Keratinocyte (primary cell): Measurements from ENCODE around the gene ADAMTSL1. TPM values are rescaled to one million over a fixed set of nuclear protein-coding genes. Genes with fewer than 3 reads are reported as not detected.

Experiments used
- DNase-seq: peaks from one replicate; pipeline ENCODE4 v3.0.0-alpha.2; 2011; ENCODE audit warnings: low read depth, missing footprints, low spot score
- FAIRE-seq: peaks from 2 replicates; lab custom pipeline; 2011; peaks lifted over from hg19 to GRCh38; lab: Jason Lieb, UNC
- H2AFZ ChIP-seq: 2 replicates; pipeline ENCODE4 v1.6.0; 2012; ENCODE audit warnings: low read length, control low read depth, inconsistent platforms; ENCODE audit not compliant: control insufficient read depth
- H3K27ac ChIP-seq: 2 replicates; pipeline ENCODE4 v1.5.1; 2011; ENCODE audit warnings: low read length; ENCODE audit not compliant: control insufficient read depth, insufficient read depth
- H3K27me3 ChIP-seq: 3 replicates; pipeline ENCODE4 v1.6.0; 2011; ENCODE audit warnings: low read length; ENCODE audit not compliant: control insufficient read depth, insufficient read depth; ENCODE audit errors: extremely low read depth
- H3K36me3 ChIP-seq, 2 experiments: 2 replicates in 1 of 2; 3 replicates in 1 of 2; pipeline ENCODE4 v1.5.1; 2011; ENCODE audit warnings: low read length in 2 of 2, mild to moderate bottlenecking in 1 of 2; ENCODE audit not compliant: control insufficient read depth in 2 of 2, insufficient read depth in 2 of 2; ENCODE audit errors: extremely low read depth in 1 of 2
- H3K4me1 ChIP-seq: 3 replicates; pipeline ENCODE4 v1.5.1; 2011; ENCODE audit warnings: low read length; ENCODE audit not compliant: control insufficient read depth, insufficient read depth; ENCODE audit errors: extremely low read depth
- H3K4me2 ChIP-seq: 3 replicates; pipeline ENCODE4 v1.6.0; 2011; ENCODE audit warnings: low read depth, low read length; ENCODE audit not compliant: control insufficient read depth, insufficient read depth; ENCODE audit errors: extremely low read depth
- H3K4me3 ChIP-seq, 3 experiments: fragments of 200-600 bp in 1 of 3; sonication (generic) in 1 of 3; 2 replicates in 2 of 3; 3 replicates in 1 of 3; pipeline ENCODE4 v1.5.1; 2011 to 2016; ENCODE audit warnings: low read length in 3 of 3, mild to moderate bottlenecking in 3 of 3, control low read depth in 2 of 3, inconsistent platforms in 1 of 3, low read depth in 1 of 3, mixed read lengths in 1 of 3, mixed run types in 1 of 3, moderate library complexity in 1 of 3; ENCODE audit not compliant: control insufficient read depth in 2 of 3, insufficient read depth in 2 of 3; ENCODE audit errors: extremely low read depth in 1 of 3
- H3K79me2 ChIP-seq: 2 replicates; pipeline ENCODE4 v1.6.0; 2012; ENCODE audit warnings: low read length; ENCODE audit not compliant: control insufficient read depth, insufficient read depth
- H3K9ac ChIP-seq: 3 replicates; pipeline ENCODE4 v1.6.0; 2011; ENCODE audit warnings: low read length; ENCODE audit not compliant: control insufficient read depth, insufficient read depth; ENCODE audit errors: extremely low read depth
- H3K9me1 ChIP-seq: 3 replicates; pipeline ENCODE4 v1.6.0; 2011; ENCODE audit warnings: low read length; ENCODE audit not compliant: control insufficient read depth, insufficient read depth; ENCODE audit errors: extremely low read depth
- H3K9me3 ChIP-seq: 2 replicates; pipeline ENCODE4 v1.5.1; 2012; ENCODE audit warnings: low read depth, low read length; ENCODE audit not compliant: control insufficient read depth
- H4K20me1 ChIP-seq: 3 replicates; pipeline ENCODE4 v1.6.0; 2011; ENCODE audit warnings: low read length; ENCODE audit not compliant: control insufficient read depth, insufficient read depth; ENCODE audit errors: extremely low read depth
- CTCF ChIP-seq, 3 experiments: IDR thresholded peaks in 1 of 3; conservative IDR thresholded peaks in 1 of 3; optimal IDR thresholded peaks in 1 of 3; 2 replicates in 2 of 3; 3 replicates in 1 of 3; pipeline versions ENCODE3 to v1.5.1; 2011; ENCODE audit warnings: low read length in 3 of 3, mild to moderate bottlenecking in 3 of 3, moderate library complexity in 2 of 3, control low read depth in 1 of 3, inconsistent platforms in 1 of 3; ENCODE audit not compliant: insufficient read depth in 2 of 3; ENCODE audit errors: extremely low read depth in 1 of 3
- EZH2 ChIP-seq: IDR thresholded peaks from one replicate; pipeline ENCODE4 v1.6.1; 2012; ENCODE audit warnings: inconsistent platforms, mild to moderate bottlenecking, low read length, moderate library complexity
- dilution Hi-C: fragments of 300-500 bp; cut with MboI; formaldehyde crosslinking; loops from one replicate; pipeline ENCODE4 v1.7.0; 2020; ENCODE audit warnings: low sequenced_read_pairs; ENCODE audit not compliant: extremely low pct_ligation_motif_present
- polyA plus RNA-seq, 5 experiments: library from polyadenylated mRNA; depleted of rRNA in 3 of 5; stranded (reverse) in 3 of 5; stranded (forward) in 1 of 5; unstranded in 1 of 5; fragments of >200 nt; gene quantifications; 1 replicate in 1 of 5; 2 replicates in 3 of 5; 3 replicates in 1 of 5; pipeline versions ENCODE4 v1.2.1 to v1.2.3, GENCODE V29; 2011 to 2012; ENCODE audit warnings: missing spikeins in 2 of 5, low read depth in 1 of 5, low replicate concordance in 1 of 5

ADAMTSL1 gene
- polyA plus RNA-seq, 1 donor (not counting 4 experiments of a cell fraction or from before 2014, with no cell fraction given): 1.1 TPM

- Histone ChIP-seq H3K4me1 (no peaks in the 10 kb centered on the region), H2AFZ (no peak overlapping the region), H3K4me3 (no peak overlapping the region), H3K27me3 (no peaks in the 10 kb centered on the region), H3K36me3 (no peaks in the 10 kb centered on the region), H3K79me2 (no peaks in the 10 kb centered on the region), H3K9ac (no peak overlapping the region), H3K4me2 (no peak overlapping the region), H3K9me1 (no peaks in the 10 kb centered on the region), H4K20me1 (no peaks in the 10 kb centered on the region), H3K27ac (no peak overlapping the region), H3K9me3 (no peaks in the 10 kb centered on the region)
- TF ChIP-seq CTCF (optimal IDR thresholded peaks at IDR 0.05 in 1 of 3, IDR thresholded peaks at IDR 0.05 in 1 of 3, conservative IDR thresholded peaks at IDR 0.05 in 1 of 3; ENCODE audit: extremely low read depth in 1 of 3, insufficient read depth in 2 of 3, low read length in 3 of 3) (no peak), EZH2 (no peak)
- dilution Hi-C loops: no loop called here
- FAIRE-seq (no peak), DNase-seq (no peak)
Observed at GRCh38 chr9:18947892-18948339, 474.0 kb downstream of the ADAMTSL1 start.

- Histone ChIP-seq H2AFZ (no peak overlapping the region), H3K9me1 (no peaks in the 10 kb centered on the region), H3K4me2 (no peak overlapping the region), H4K20me1 (no peaks in the 10 kb centered on the region), H3K79me2 (no peaks in the 10 kb centered on the region), H3K9me3 (no peaks in the 10 kb centered on the region), H3K27ac (no peak overlapping the region), H3K27me3 (no peaks in the 10 kb centered on the region), H3K36me3 (no peaks in the 10 kb centered on the region), H3K4me3 (no peak overlapping the region), H3K4me1 (no peaks in the 10 kb centered on the region), H3K9ac (no peak overlapping the region)
- TF ChIP-seq CTCF (optimal IDR thresholded peaks at IDR 0.05 in 1 of 3, IDR thresholded peaks at IDR 0.05 in 1 of 3, conservative IDR thresholded peaks at IDR 0.05 in 1 of 3; ENCODE audit: extremely low read depth in 1 of 3, insufficient read depth in 2 of 3, low read length in 3 of 3) (no peak), EZH2 (no peak)
- dilution Hi-C loops: no loop called here
- FAIRE-seq (no peak), DNase-seq (no peak)
Observed at GRCh38 chr9:18951936-18952335, 478.0 kb downstream of the ADAMTSL1 start.
